K562 (cell line): ENCODE measurements around the gene MOCOS. TPM values are rescaled to one million over a fixed set of nuclear protein-coding genes. Genes with fewer than 3 reads are reported as not detected.
A peak's percentile ranks its signal among the peaks of the same experiment; 100 is the strongest.

Experiments
- CBFB ChIP-seq: sonication (generic); formaldehyde crosslinking; IDR thresholded peaks from 2 replicates; pipeline ENCODE4 v1.4.0; 2020; ENCODE audit warnings: mild to moderate bottlenecking, missing genetic modification reagents
- CXXC5 ChIP-seq: fragments of 250-450 bp; sonication (Bioruptor Pico); IDR thresholded peaks from 2 replicates; pipeline ENCODE4 v1.8.0; 2022; ENCODE audit warnings: inconsistent platforms, mild to moderate bottlenecking, moderate library complexity
- DEAF1 ChIP-seq: fragments of 450-650 bp; formaldehyde crosslinking; IDR thresholded peaks from 2 replicates; pipeline ENCODE4 v1.4.0; 2020; ENCODE audit warnings: mild to moderate bottlenecking, moderate library complexity
- HMGXB4 ChIP-seq: sonication (generic); formaldehyde crosslinking; IDR thresholded peaks from 2 replicates; pipeline ENCODE4 v1.8.1; 2023; ENCODE audit warnings: mild to moderate bottlenecking, missing genetic modification reagents
- MEF2A ChIP-seq: IDR thresholded peaks from 2 replicates; pipeline ENCODE4 v1.6.1; 2011; ENCODE audit warnings: low read depth, mild to moderate bottlenecking, low read length, moderate library complexity; ENCODE audit not compliant: control insufficient read depth
- MGA ChIP-seq: fragments of 450-650 bp; IDR thresholded peaks from 2 replicates; pipeline ENCODE4 v1.6.1; 2016; ENCODE audit warnings: mild to moderate bottlenecking, moderate library complexity
- NCOA1 ChIP-seq: fragments of 450-650 bp; IDR thresholded peaks from 2 replicates; pipeline ENCODE4 v1.6.1; 2016; ENCODE audit warnings: low read depth
- SRSF3 ChIP-seq: fragments of 200-400 bp; formaldehyde crosslinking; IDR thresholded peaks from 2 replicates; pipeline ENCODE4 v1.6.1; 2016; ENCODE audit warnings: mild to moderate bottlenecking, low read length, moderate library complexity; ENCODE audit not compliant: insufficient read depth
- ZBTB9 ChIP-seq: fragments of 450-650 bp; formaldehyde crosslinking; IDR thresholded peaks from 2 replicates; pipeline ENCODE4 v1.4.0; 2020; ENCODE audit warnings: mild to moderate bottlenecking, moderate library complexity
- ZC3H11A ChIP-seq: IDR thresholded peaks from 2 replicates; pipeline ENCODE4 v1.6.1; 2012; ENCODE audit warnings: low read depth, low read length, improper control_type of control experiment
- ZNF785 ChIP-seq: fragments of 250-450 bp; sonication (Bioruptor Pico); IDR thresholded peaks from 2 replicates; pipeline ENCODE4 v1.4.0; 2020; ENCODE audit warnings: mild to moderate bottlenecking
- polyA plus RNA-seq, 8 experiments: library from polyadenylated mRNA; depleted of rRNA in 4 of 8; stranded (reverse) in 5 of 8; unstranded in 3 of 8; fragments of >200 nt; fragmentation: Nextera tagmentation in 2 of 8; fragmentation: Illumina TruSeq in 1 of 8; extraction: Ambion mirVana in 2 of 8; extraction: Trizol in 1 of 8; gene quantifications; 2 replicates each; pipeline versions ENCODE4 v1.2.1 to v1.2.3, GENCODE V29; 2011 to 2014; ENCODE audit warnings: inconsistent platforms in 1 of 8, missing spikeins in 1 of 8
- total RNA-seq, 7 experiments: library from RNA; depleted of rRNA in 6 of 7; stranded (reverse); fragments of >200 nt in 6 of 7; fragmentation: Illumina TruSeq in 2 of 7; extraction: Trizol in 2 of 7; gene quantifications; 2 replicates each; pipeline versions ENCODE4 v1.2.1 to v1.2.3, GENCODE V29; 2011 to 2021; ENCODE audit warnings: low replicate concordance in 1 of 7

The MOCOS gene
- total and polyA plus RNA-seq, 9 of the 15 experiments (the other 6 are each of a cell fraction or from before 2014, with no cell fraction given): 4.5 to 12.4 (median 9.1) TPM

GRCh38 chr18:36186461-36187192 is 670 bp upstream of the MOCOS start (continued):
- TF ChIP-seq HMGXB4: 0 out of 2 replicates have a peak, but pooled peaks have one; percentile 34
- TF ChIP-seq SRSF3: no peak
- no peak for TF ChIP-seq CBFB
- TF ChIP-seq CXXC5: no peak; the same call in 1 of the 2 replicates
- no peak for TF ChIP-seq DEAF1
- no peak for TF ChIP-seq MEF2A
- TF ChIP-seq MGA: peak; percentile 69
- no peak for TF ChIP-seq ZC3H11A
- TF ChIP-seq ZNF785: no peak
- no peak for TF ChIP-seq NCOA1
- TF ChIP-seq ZBTB9 (CRISPR knock-in tag): peak; percentile 35; the same call in 1 of the 2 replicates
